Stimulated activated CD8-positive, alpha-beta memory T cell treated with anti-CD3 and anti-CD28 coated beads, Interleukin-12 subunit alpha, Interleukin-12 subunit beta, amount 100 ng/mL, for 24 hours (primary cell): Measurements from ENCODE around the gene GPR158.
"Not testable (repeated sequence)": the region's sequence is repeated elsewhere in the genome, so short reads cannot be mapped to it uniquely, and the experiment has no call there.

Experiments
- DNase-seq: peaks from one replicate; pipeline ENCODE4 v3.0.0-alpha.2; 2020; ENCODE audit errors: extremely low read depth

Gene GPR158

GRCh38 chr10:25304606-25305005 is 129.8 kb downstream of the GPR158 start:
- no peak for DNase-seq

GRCh38 chr10:25306386-25306785 is 131.6 kb downstream of the GPR158 start:
- DNase-seq = no peak

- no peak for DNase-seq
Observed at GRCh38 chr10:25308278-25308677, 133.5 kb downstream of the GPR158 start.

- DNase-seq = not testable (repeated sequence)
Observed at GRCh38 chr10:25317596-25318211, 142.9 kb downstream of the GPR158 start.

- no peak for DNase-seq
Observed at GRCh38 chr10:25327273-25327672, 152.5 kb downstream of the GPR158 start.

GRCh38 chr10:25328361-25328760 is 153.6 kb downstream of the GPR158 start:
- no peak for DNase-seq

- DNase-seq = not testable (repeated sequence)
Observed at GRCh38 chr10:25329587-25329986, 154.8 kb downstream of the GPR158 start.

GRCh38 chr10:25334445-25334844 is 159.6 kb downstream of the GPR158 start:
- no peak for DNase-seq

- no peak for DNase-seq
Observed at GRCh38 chr10:25336330-25336729, 161.5 kb downstream of the GPR158 start.

- no peak for DNase-seq
Observed at GRCh38 chr10:25338271-25338670, 163.5 kb downstream of the GPR158 start.

- no peak for DNase-seq
Observed at GRCh38 chr10:25339966-25340365, 165.2 kb downstream of the GPR158 start.

- DNase-seq = no peak
Observed at GRCh38 chr10:25349520-25349919, 174.7 kb downstream of the GPR158 start.

GRCh38 chr10:25356609-25357008 is 181.8 kb downstream of the GPR158 start:
- DNase-seq = no peak

GRCh38 chr10:25357269-25357668 is 182.5 kb downstream of the GPR158 start:
- no peak for DNase-seq

GRCh38 chr10:25382029-25382810 is 207.4 kb downstream of the GPR158 start:
- no peak for DNase-seq

GRCh38 chr10:25382901-25383300 is 208.1 kb downstream of the GPR158 start:
- not testable (repeated sequence) for DNase-seq

- no peak for DNase-seq
Observed at GRCh38 chr10:25383686-25384085, 208.9 kb downstream of the GPR158 start.

- DNase-seq = no peak
Observed at GRCh38 chr10:25384618-25385017, 209.8 kb downstream of the GPR158 start.

GRCh38 chr10:25388188-25388861 is 213.5 kb downstream of the GPR158 start:
- no peak for DNase-seq

- DNase-seq = no peak
Observed at GRCh38 chr10:25388862-25389206, 214.0 kb downstream of the GPR158 start.

- no peak for DNase-seq
Observed at GRCh38 chr10:25390733-25391132, 215.9 kb downstream of the GPR158 start.

GRCh38 chr10:25392132-25392531 is 217.3 kb downstream of the GPR158 start:
- DNase-seq = no peak

- DNase-seq = no peak
Observed at GRCh38 chr10:25393621-25394020, 218.8 kb downstream of the GPR158 start.
